IPS-18c (cell line): Measurements from ENCODE around the gene RSPH3.
"Not testable (repeated sequence)": the region's sequence is repeated elsewhere in the genome, so short reads cannot be mapped to it uniquely, and the experiment has no call there.

Source experiments
- H3K4me3 ChIP-seq: 2 replicates; pipeline ENCODE4 v1.7.0; 2013; ENCODE audit warnings: low read depth, mild to moderate bottlenecking, low read length, moderate library complexity; ENCODE audit not compliant: insufficient read depth
- H3K9me3 ChIP-seq: one replicate; pipeline ENCODE4 v1.6.1; 2013; ENCODE audit warnings: mild to moderate bottlenecking, low read length, moderate library complexity; ENCODE audit not compliant: control insufficient read depth, insufficient read depth

The RSPH3 gene

DNA sequence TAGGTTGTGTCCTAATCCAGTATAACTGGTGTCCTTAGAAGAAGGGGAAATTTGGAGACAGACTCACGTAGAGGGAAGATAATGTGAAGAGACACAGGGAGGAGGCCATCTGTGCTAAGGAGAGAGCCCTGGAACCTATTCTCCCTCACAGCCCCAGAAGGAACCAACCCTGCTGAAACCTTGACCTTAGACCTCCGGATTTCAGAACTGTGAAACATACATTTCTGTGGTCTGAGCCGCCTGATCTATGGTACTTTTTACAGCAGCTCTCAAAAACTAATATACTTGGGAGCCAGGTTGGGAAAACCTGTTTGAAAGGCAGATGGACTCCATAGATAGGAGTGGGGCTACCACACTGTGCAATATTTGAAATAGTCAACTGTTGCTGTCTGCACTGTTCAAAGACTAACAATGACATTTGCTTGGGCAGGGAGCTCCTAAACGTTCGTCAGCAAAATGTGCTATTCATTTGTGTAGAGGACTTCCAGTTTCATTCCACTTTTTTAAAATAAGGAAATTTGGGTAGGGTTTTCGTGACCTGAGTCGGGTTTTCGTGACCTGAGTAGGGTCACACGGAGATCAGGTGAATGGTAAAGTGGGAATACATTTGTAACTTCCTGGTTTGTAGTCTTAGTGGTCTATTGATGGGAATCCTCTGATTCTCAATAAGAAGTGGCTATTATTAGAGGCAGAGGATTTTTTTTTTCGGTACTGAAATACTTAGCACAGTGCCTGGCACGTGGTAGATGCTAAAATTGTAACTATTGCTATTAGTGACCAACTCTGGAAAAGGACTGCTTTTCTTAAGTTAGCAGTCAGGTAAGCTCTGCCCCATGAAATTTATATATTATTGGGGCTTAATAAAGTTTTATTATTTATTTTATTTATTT lies 33.4 kb upstream of the RSPH3 start:
- H3K4me3 ChIP-seq = no peak overlapping the region
- no peaks in the 10 kb centered on the region for H3K9me3 ChIP-seq

DNA sequence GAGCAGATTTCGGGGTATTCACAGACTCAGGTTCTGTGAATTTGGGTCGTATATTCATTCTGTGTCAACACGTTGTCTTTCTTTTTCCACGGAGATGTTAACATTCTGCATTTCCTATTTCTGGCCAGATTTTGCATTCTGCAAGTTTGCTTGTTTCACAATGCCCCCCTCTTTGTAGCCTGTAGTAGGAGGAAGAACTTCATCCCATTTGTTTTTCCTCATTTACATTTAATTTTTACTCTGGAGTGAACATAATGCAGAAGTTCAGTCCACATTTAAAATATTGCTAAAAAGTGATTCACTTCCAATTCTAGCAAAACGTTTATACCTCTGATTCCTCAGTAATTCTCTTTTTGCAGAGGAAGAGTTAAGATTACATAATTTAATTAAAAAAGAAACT lies 31.8 kb upstream of the RSPH3 start:
- Histone ChIP-seq H3K9me3 (no peaks in the 10 kb centered on the region), H3K4me3 (no peak overlapping the region)

DNA sequence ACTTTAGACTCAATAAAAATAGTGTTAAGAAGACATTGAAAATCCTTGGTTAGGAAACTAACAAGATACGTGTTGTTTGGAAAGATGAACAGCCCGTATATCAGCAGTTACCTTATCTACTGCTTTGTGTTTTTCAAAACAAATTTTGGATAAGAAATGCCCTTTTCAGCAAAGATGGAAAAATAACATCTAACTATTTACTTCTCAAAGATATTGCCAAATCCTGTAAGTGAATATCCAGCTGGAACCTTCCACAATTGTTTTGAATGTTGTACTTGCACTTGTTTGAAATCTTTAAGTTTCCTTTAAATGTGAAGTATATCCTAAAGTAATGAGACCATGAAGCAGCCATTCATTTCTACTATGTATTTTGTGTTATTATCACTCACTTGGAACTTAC lies 30.2 kb upstream of the RSPH3 start:
- Histone ChIP-seq H3K4me3 (no peak overlapping the region), H3K9me3 (peaks cover 2% of the 10 kb centered on the region)

GRCh38 chr6:159025224-159025623 lies 25.2 kb upstream of the RSPH3 start:
- not testable (repeated sequence) for H3K4me3 ChIP-seq, H3K9me3 ChIP-seq

DNA sequence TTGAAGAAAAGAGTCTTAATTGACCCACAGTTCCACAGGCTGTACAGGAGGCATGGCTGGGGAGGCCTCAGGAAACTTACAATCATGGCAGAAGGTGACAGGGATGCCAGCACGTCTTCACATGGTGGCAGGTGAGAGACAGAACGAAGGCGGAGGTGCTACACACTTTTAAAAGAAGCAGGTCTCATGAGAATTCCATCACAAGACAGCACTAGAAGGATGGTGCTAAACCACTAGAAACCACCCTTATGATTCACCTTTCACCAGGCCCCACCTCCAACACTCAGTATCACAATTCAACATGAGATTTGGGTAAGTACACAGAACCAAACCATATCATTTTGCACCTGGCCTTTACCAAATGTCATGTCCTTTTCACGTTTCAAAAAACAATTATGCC lies 23.9 kb upstream of the RSPH3 start:
- Histone ChIP-seq H3K9me3 (peaks cover 9% of the 10 kb centered on the region), H3K4me3 (no peak overlapping the region)

GRCh38 chr6:159020011-159020410 lies 20.0 kb upstream of the RSPH3 start:
- Histone ChIP-seq H3K9me3 (peaks cover 7% of the 10 kb centered on the region), H3K4me3 (no peak overlapping the region)

DNA sequence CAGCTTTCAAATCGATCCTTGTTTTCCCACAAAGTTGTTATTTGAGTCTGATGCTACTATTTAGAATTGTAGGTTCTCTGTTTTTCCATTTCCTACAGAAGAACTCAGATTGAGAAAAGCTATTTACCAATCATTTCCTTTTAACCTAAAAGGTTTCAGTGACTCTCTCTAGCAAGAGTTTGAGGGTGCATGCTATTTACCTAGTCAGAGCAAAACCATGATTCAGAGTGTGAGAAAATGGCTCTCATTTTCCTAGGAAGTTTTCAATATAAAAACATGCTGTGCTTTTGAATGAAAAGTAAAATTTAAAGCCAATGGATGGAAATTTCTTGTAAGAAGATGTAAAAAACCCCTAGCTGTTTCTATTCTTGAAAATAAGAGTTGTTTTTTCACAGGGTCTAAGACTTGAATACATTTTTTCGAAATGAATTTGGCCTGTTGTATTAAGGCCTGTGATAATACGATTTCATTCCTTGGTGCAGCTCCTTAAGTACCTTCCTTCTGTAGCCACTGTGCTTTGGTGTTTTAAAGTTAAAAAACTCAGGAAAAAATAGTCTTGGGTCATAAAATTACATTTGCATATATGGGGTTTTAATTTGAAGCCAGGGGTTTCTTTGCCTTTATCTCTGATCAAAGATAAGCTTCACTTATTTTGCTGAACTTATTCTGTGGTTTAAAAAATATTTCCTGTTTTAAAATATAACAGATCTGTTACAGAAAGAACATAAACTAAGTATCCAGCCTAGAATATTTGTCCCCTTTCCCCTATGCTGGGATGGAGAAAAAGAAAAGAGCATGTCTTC lies 18.0 kb upstream of the RSPH3 start:
- H3K4me3 ChIP-seq = no peak overlapping the region
- H3K9me3 ChIP-seq = no peaks in the 10 kb centered on the region

GRCh38 chr6:159014406-159014805 lies 14.4 kb upstream of the RSPH3 start:
- H3K4me3 ChIP-seq = no peak overlapping the region
- no peaks in the 10 kb centered on the region for H3K9me3 ChIP-seq

DNA sequence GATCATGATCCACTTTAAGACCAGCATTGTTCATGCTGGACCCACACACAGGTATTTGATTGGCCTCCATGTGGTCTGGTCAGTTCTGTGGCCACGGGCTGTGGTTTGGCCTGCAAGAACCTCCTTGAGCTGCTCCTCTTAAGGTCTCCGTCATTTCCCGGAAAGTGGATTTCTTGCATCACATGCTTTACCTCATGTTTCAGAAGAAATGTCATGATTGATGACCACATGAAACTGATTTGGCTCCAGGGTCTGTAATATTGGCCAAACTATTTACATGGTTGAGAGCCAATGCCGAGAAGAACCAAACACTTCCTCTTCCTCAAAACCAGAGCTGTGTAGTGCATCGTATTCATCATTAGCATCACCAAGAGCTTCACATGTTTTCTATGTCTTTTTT lies 13.2 kb upstream of the RSPH3 start:
- Histone ChIP-seq H3K9me3 (no peaks in the 10 kb centered on the region), H3K4me3 (no peak overlapping the region)

GRCh38 chr6:159012201-159012600 lies 12.2 kb upstream of the RSPH3 start:
- no peaks in the 10 kb centered on the region for H3K9me3 ChIP-seq
- H3K4me3 ChIP-seq = no peak overlapping the region

- not testable (repeated sequence) for H3K4me3 ChIP-seq, H3K9me3 ChIP-seq
Measured at GRCh38 chr6:159010037-159010612, 10.1 kb upstream of the RSPH3 start.

GRCh38 chr6:159008656-159009288 lies 8.8 kb upstream of the RSPH3 start:
- H3K4me3 ChIP-seq = no peak overlapping the region
- no peaks in the 10 kb centered on the region for H3K9me3 ChIP-seq

DNA sequence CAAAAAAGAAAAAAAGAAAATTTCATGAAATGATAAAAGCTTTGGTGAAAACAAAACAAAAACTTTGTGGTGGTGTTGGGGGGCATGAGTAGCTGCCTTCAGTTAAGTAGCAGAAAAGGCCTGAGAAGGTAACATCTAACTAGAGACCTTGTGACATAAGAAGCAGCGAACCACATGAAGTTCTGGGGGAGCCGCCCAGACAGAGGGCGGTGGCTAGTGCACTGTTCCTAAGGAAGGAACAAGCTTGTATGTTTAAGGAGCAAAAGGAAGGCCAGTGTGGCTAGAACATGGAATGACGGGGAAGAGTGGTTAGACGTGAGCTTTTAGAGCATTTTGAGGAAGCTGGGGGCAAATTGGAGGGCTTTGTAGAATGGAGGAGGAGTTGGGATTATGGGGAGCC lies 7.5 kb upstream of the RSPH3 start:
- H3K4me3 ChIP-seq = no peak overlapping the region

DNA sequence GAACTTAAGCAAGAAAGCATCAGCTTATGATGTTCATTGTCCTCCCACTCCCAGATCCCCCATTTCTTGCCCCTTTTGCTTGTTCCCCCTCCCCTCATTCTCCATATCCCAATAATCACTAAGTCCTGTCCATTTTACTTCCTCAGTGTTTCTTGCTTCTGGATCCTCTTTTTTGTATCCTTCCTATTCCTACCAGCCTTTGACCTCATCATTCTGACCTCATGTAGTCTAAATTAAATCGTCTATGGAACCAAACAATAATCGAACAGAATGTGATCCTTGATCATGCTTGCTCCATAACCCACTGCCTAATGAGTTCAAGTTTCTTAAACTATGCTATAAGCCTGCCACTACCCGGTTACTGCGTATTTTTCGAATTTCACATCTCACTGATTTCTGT lies 5.4 kb upstream of the RSPH3 start:
- Histone ChIP-seq H3K4me3 (no peak overlapping the region), H3K9me3 (no peaks in the 10 kb centered on the region)

More for the DNA sequence above, 7.5 kb upstream of the RSPH3 start:
- H3K9me3 ChIP-seq = no peaks in the 10 kb centered on the region

GRCh38 chr6:159004592-159004991 lies 4.6 kb upstream of the RSPH3 start:
- H3K9me3 ChIP-seq = no peaks in the 10 kb centered on the region

GRCh38 chr6:159002432-159003155 lies 2.6 kb upstream of the RSPH3 start:
- H3K9me3 ChIP-seq = no peaks in the 10 kb centered on the region
- H3K4me3 ChIP-seq = no peak overlapping the region

More at GRCh38 chr6:159004592-159004991, 4.6 kb upstream of the RSPH3 start:
- H3K4me3 ChIP-seq = no peak overlapping the region

DNA sequence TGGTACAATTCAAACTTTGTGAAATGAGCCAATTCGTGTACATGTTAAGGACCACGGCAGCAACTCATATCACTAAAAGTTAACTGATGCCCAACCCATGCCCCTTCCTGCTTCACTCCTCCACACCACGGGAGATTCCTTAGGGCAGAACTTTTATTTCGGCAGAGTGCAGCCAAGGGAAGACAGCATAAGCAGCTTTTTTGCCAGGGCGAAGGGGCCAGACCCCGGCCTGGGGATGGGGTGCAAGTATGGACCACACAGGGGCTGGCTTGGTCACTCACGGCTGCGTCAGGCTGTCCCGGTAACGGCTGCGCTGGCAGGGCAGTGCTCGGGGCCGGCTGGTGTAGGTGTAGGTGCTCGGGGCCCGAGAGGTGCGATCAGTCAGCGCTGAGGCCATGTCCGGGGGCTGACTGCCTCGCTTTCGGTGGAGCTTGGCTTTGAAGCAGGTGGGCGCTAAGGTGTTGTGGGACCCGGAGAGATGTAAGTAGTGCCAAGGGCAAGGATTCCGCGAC lies 792 bp downstream of the RSPH3 start:
- H3K9me3 ChIP-seq = no peaks in the 10 kb centered on the region
- H3K4me3 ChIP-seq = peak overlapping the region; percentile 85
